PC-3 (cell line): ENCODE data around the gene PEAK3. TPM values are rescaled to one million over a fixed set of nuclear protein-coding genes. Genes with fewer than 3 reads are reported as not detected.

ENCODE experiments used
- ATAC-seq: fragments of 200-7000 bp; cut with Tn5 transposase; 2 replicates; pipeline ENCODE4 v1.9.1; 2020; ENCODE audit warnings: mild to moderate bottlenecking, moderate library complexity
- BruUV-seq: library from RNA; stranded (reverse); fragments of 400-500 nt; replicated peaks from 2 replicates; lab custom pipeline; 2021; lab: Mats Ljungman, UMichigan
- CTCF ChIA-PET: fragments of 300-600 bp; sonication (Branson Sonifier 250); formaldehyde crosslinking; loops from one replicate; lab custom pipeline; 2022; ENCODE audit warnings: antibody characterized with exemption; lab: Charles Lee
- POLR2A ChIA-PET: fragments of 300-600 bp; sonication (Branson Sonifier 250); formaldehyde crosslinking; loops from one replicate; lab custom pipeline; 2022; ENCODE audit warnings: antibody characterized with exemption; ENCODE audit not compliant: unreplicated experiment; lab: Charles Lee
- DNase-seq: peaks from one replicate; pipeline ENCODE4 v3.0.0-alpha.2; 2015
- H2AFZ ChIP-seq: fragments of 300-600 bp; sonication (generic); 2 replicates; pipeline ENCODE4 v1.6.0; 2016; ENCODE audit warnings: antibody characterized with exemption, low read length
- H3F3A ChIP-seq: fragments of 300-600 bp; sonication (generic); one replicate; pipeline ENCODE4 v1.6.0; 2017; ENCODE audit warnings: antibody characterized with exemption, low read length, control low read depth, mild to moderate bottlenecking; ENCODE audit not compliant: unreplicated experiment
- H3K27ac ChIP-seq: fragments of 300-600 bp; sonication (generic); 2 replicates; pipeline ENCODE4 v1.5.1; 2016; ENCODE audit warnings: mild to moderate bottlenecking, low read length
- H3K27me3 ChIP-seq: fragments of 300-600 bp; sonication (generic); 2 replicates; pipeline ENCODE4 v1.6.1; 2016; ENCODE audit warnings: low read length, mixed read lengths
- H3K36me3 ChIP-seq: fragments of 300-600 bp; sonication (generic); 2 replicates; pipeline ENCODE4 v1.6.1; 2016; ENCODE audit warnings: low read depth, mixed run types, low read length, mixed read lengths
- H3K4me1 ChIP-seq: fragments of 300-600 bp; sonication (generic); 2 replicates; pipeline ENCODE4 v1.5.1; 2016; ENCODE audit warnings: low read length; ENCODE audit not compliant: insufficient read depth
- H3K4me2 ChIP-seq: fragments of 300-600 bp; sonication (generic); 2 replicates; pipeline ENCODE4 v1.6.0; 2016; ENCODE audit warnings: low read length
- H3K4me3 ChIP-seq: fragments of 300-600 bp; sonication (generic); 2 replicates; pipeline ENCODE4 v1.5.1; 2016; ENCODE audit warnings: mild to moderate bottlenecking, low read length, mixed read lengths
- H3K79me2 ChIP-seq: fragments of 300-600 bp; sonication (generic); 2 replicates; pipeline ENCODE4 v1.6.1; 2017; ENCODE audit warnings: low read length, mixed read lengths
- H3K9ac ChIP-seq: fragments of 300-600 bp; sonication (generic); 2 replicates; pipeline ENCODE4 v1.6.0; 2016; ENCODE audit warnings: mild to moderate bottlenecking, low read length
- H3K9me2 ChIP-seq: fragments of 300-600 bp; sonication (generic); replicated peaks from 2 replicates; pipeline ENCODE4 v1.6.1; 2016; ENCODE audit warnings: mixed run types, low read length, mixed read lengths
- H3K9me3 ChIP-seq: fragments of 300-600 bp; sonication (generic); 2 replicates; pipeline ENCODE4 v1.6.1; 2016; ENCODE audit warnings: low read length, mixed read lengths
- H4K20me1 ChIP-seq: fragments of 300-600 bp; sonication (generic); 2 replicates; pipeline ENCODE4 v1.6.1; 2016; ENCODE audit warnings: low read length, mixed read lengths
- CTCF ChIP-seq: fragments of 300-600 bp; sonication (generic); conservative IDR thresholded peaks from 2 replicates; pipeline ENCODE4 v1.5.1; 2017; ENCODE audit warnings: antibody characterized with exemption, low read depth, mild to moderate bottlenecking, low read length
- EZH2 ChIP-seq: fragments of 300-600 bp; sonication (generic); IDR thresholded peaks from one replicate; pipeline ENCODE4 v1.6.1; 2017; ENCODE audit warnings: antibody characterized with exemption, mild to moderate bottlenecking, low read length; ENCODE audit not compliant: unreplicated experiment
- EZH2phosphoT487 ChIP-seq: fragments of 300-600 bp; sonication (generic); IDR thresholded peaks from 2 replicates; pipeline ENCODE4 v1.6.1; 2018; ENCODE audit warnings: mild to moderate bottlenecking, antibody characterized with exemption, low read length, borderline replicate concordance
- intact Hi-C: fragments of 100-400 bp; cut with micrococcal nuclease; formaldehyde crosslinking; loops from 2 replicates; pipeline ENCODE4 v1.9.0; 2023
- total RNA-seq: library from RNA; depleted of rRNA; stranded (reverse); fragments of >200 nt; gene quantifications from 2 replicates; pipeline ENCODE4 v1.2.3, GENCODE V29; 2014

Gene PEAK3
- total RNA-seq, 1 experiment from 2014 or later = not detected

GRCh38 chr19:2309734-2310362, 27.9 kb upstream of the PEAK3 start:
- no peaks in the 10 kb centered on the region for H4K20me1 ChIP-seq
- peak; percentile 58 for ATAC-seq
- H2AFZ ChIP-seq = no peak overlapping the region
- no peak overlapping the region for H3K4me2 ChIP-seq
- H3K27me3 ChIP-seq = no peaks in the 10 kb centered on the region
- H3K79me2 ChIP-seq = no peaks in the 10 kb centered on the region
- no TSS peak for BruUV-seq
- no peak overlapping the region for H3K4me3 ChIP-seq
- no peak overlapping the region for H3K9ac ChIP-seq
- no peaks in the 10 kb centered on the region for H3K9me3 ChIP-seq
- intact Hi-C loops = loop anchor here (10.0 kb wide), 1 partner anchor 75 kb away; the partner anchor contains the start of genes PLEKHJ1 and SF3A2
- POLR2A ChIA-PET = interaction anchor here (0.6 kb wide), 1 partner anchor 146 kb away, joined by 10 read pairs; no protein-coding TSS in a partner anchor
- peak; percentile 43 for DNase-seq
- no peaks in the 10 kb centered on the region for H3K4me1 ChIP-seq
- TF ChIP-seq EZH2 = no peak
- TF ChIP-seq CTCF = no peak
- TF ChIP-seq EZH2phosphoT487 = no peak
- no peak overlapping the region for H3K27ac ChIP-seq
- CTCF ChIA-PET = no interaction called here
- no peaks in the 10 kb centered on the region for H3F3A ChIP-seq
- H3K36me3 ChIP-seq = no peaks in the 10 kb centered on the region
- H3K9me2 ChIP-seq = no peaks in the 10 kb centered on the region

- no peaks in the 10 kb centered on the region for H3F3A ChIP-seq
- no peak within 1 kb of the TSS for H3K27ac ChIP-seq
- DNase-seq = no peak
- no peak within 1 kb of the TSS; the same call in 1 of the 2 replicates for H3K4me3 ChIP-seq
- H3K36me3 ChIP-seq = no peaks in the 10 kb centered on the region
- no peak within 1 kb of the TSS for H2AFZ ChIP-seq
- intact Hi-C loops = no loop called here
- H4K20me1 ChIP-seq = no peaks in the 10 kb centered on the region
- H3K9ac ChIP-seq = no peak within 1 kb of the TSS
- ATAC-seq = no peak; the same call in 1 of the 2 replicates
- peak within 1 kb of the TSS; percentile 48; the same call in 1 of the 2 replicates for H3K4me2 ChIP-seq
- no peaks in the 10 kb centered on the region for H3K4me1 ChIP-seq
- ChIA-PET POLR2A (no interaction called here), CTCF (no interaction called here)
- no peaks in the 10 kb centered on the region for H3K27me3 ChIP-seq
- no peaks in the 10 kb centered on the region for H3K9me3 ChIP-seq
- no peak for TF ChIP-seq EZH2
- no peak for TF ChIP-seq CTCF
- TF ChIP-seq EZH2phosphoT487 = no peak
- no TSS peak for BruUV-seq
- no peaks in the 10 kb centered on the region for H3K9me2 ChIP-seq
- H3K79me2 ChIP-seq = no peaks in the 10 kb centered on the region
Observed at GRCh38 chr19:2308114-2308556, 26.2 kb upstream of the PEAK3 start, which contains the start of gene LINGO3. Gene LINGO3, minus strand, starts transcription at chr19:2308154. Its CDS starts 16,378 bp downstream, at chr19:2291776.

- H3F3A ChIP-seq = no peaks in the 10 kb centered on the region
- no peaks in the 10 kb centered on the region for H3K9me2 ChIP-seq
- H3K36me3 ChIP-seq = no peaks in the 10 kb centered on the region
- H3K79me2 ChIP-seq = no peaks in the 10 kb centered on the region
- no peak for ATAC-seq
- no peaks in the 10 kb centered on the region for H4K20me1 ChIP-seq
- H3K9ac ChIP-seq = no peak overlapping the region
- TF ChIP-seq EZH2 (no peak), EZH2phosphoT487 (no peak), CTCF (no peak)
- H2AFZ ChIP-seq = no peak overlapping the region
- CTCF ChIA-PET = no interaction called here
- no TSS peak for BruUV-seq
- intact Hi-C loops = no loop called here
- no peak overlapping the region for H3K4me3 ChIP-seq
- H3K4me1 ChIP-seq = no peaks in the 10 kb centered on the region
- H3K9me3 ChIP-seq = no peaks in the 10 kb centered on the region
- POLR2A ChIA-PET = no interaction called here
- no peak for DNase-seq
- H3K4me2 ChIP-seq = no peak overlapping the region
- H3K27me3 ChIP-seq = no peaks in the 10 kb centered on the region
- no peak overlapping the region for H3K27ac ChIP-seq
Observed at GRCh38 chr19:2307518-2308012, 25.6 kb upstream of the PEAK3 start.
